Activated naive CD8-positive, alpha-beta T cell treated with anti-CD3 and anti-CD28 coated beads, Interleukin-2, amount 50 U/mL, for 24 hours (primary cell): ENCODE data around the gene TSPAN9.
A peak's percentile ranks its signal among the peaks of the same experiment; 100 is the strongest.

Source experiments
- ATAC-seq: fragments of 150-1000 bp; cut with Tn5 transposase; one replicate; pipeline ENCODE4 v1.10.0; 2021
- DNase-seq: peaks from one replicate; pipeline ENCODE4 v3.0.0; 2021
- H3K27ac Mint-ChIP-seq: one replicate; pipeline ENCODE4 v1.8.0; 2021; ENCODE audit warnings: mild to moderate bottlenecking, mixed read lengths
- H3K27me3 Mint-ChIP-seq: one replicate; pipeline ENCODE4 v1.8.0; 2021; ENCODE audit warnings: mixed read lengths
- H3K36me3 Mint-ChIP-seq: one replicate; pipeline ENCODE4 v1.8.0; 2021; ENCODE audit warnings: low read depth, mixed read lengths
- H3K4me1 Mint-ChIP-seq: one replicate; pipeline ENCODE4 v1.8.0; 2021; ENCODE audit warnings: mixed read lengths
- H3K4me3 Mint-ChIP-seq: one replicate; pipeline ENCODE4 v1.8.0; 2021; ENCODE audit warnings: mild to moderate bottlenecking, moderate library complexity, mixed read lengths
- H3K9me3 Mint-ChIP-seq: one replicate; pipeline ENCODE4 v1.8.0; 2021; ENCODE audit warnings: mixed read lengths

TSPAN9 gene

GRCh38 chr12:3294481-3294911 is 217.3 kb downstream of the TSPAN9 start:
- ATAC-seq: no peak
- DNase-seq: no peak
- H3K36me3 Mint-ChIP-seq: no peaks in the 10 kb centered on the region
- H3K27ac Mint-ChIP-seq: no peak overlapping the region
- peaks cover under 1% of the 10 kb centered on the region for H3K4me1 Mint-ChIP-seq
- peaks cover 9% of the 10 kb centered on the region for H3K27me3 Mint-ChIP-seq
- no peaks in the 10 kb centered on the region for H3K9me3 Mint-ChIP-seq
- H3K4me3 Mint-ChIP-seq: no peak overlapping the region

- H3K36me3 Mint-ChIP-seq: no peaks in the 10 kb centered on the region
- no peak overlapping the region for H3K27ac Mint-ChIP-seq
- DNase-seq: no peak
- no peak for ATAC-seq
- H3K4me1 Mint-ChIP-seq: peaks cover 7% of the 10 kb centered on the region
- H3K4me3 Mint-ChIP-seq: no peak overlapping the region
- no peaks in the 10 kb centered on the region for H3K9me3 Mint-ChIP-seq
- H3K27me3 Mint-ChIP-seq: peaks cover 9% of the 10 kb centered on the region
Observed at GRCh38 chr12:3295225-3295624, 218.0 kb downstream of the TSPAN9 start.

DNA sequence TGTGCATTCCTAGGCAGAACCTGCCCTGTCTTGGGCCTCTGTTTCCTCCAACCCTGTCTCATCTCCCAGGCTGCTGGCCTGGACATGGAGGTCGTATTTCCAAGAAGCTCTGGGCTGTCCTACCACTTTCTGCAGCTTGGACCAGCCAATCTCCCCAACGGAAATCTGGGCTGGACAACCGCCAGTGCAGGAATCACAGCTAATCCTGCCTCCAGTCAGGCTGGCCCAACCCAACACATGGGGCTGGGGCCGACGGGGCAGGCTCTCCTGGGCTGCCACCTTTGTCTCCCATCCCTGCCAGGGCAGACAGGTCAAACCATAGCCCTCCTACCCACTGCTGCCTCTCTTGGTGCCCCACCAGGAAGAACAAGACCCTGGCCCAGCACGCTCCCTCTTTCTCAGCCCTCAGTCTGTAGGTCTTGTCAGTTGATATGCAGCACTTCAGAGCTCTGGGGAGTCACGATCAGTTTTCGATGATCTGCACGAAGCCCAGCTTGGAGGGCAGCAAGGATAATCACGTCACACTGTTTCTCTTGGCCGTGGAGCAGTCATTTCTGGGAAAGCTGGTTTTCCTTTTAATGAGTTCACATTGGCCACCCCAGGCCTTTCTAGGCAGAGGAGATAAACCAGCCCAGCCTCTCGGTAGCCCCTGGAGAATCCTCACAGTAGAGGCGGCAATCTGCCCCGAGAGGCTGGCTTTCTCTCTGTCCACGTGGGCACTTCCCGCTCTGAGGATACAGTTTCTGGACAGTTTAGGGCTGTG is 218.6 kb downstream of the TSPAN9 start:
- Mint-ChIP-seq H3K4me3 (no peak overlapping the region), H3K9me3 (no peaks in the 10 kb centered on the region), H3K27me3 (peaks cover 9% of the 10 kb centered on the region), H3K27ac (no peak overlapping the region), H3K36me3 (no peaks in the 10 kb centered on the region), H3K4me1 (peaks cover 11% of the 10 kb centered on the region)
- no peak for ATAC-seq
- DNase-seq: no peak

- no peak for DNase-seq
- ATAC-seq: no peak
- Mint-ChIP-seq H3K27ac (no peak overlapping the region), H3K36me3 (no peaks in the 10 kb centered on the region), H3K4me1 (peaks cover 11% of the 10 kb centered on the region), H3K4me3 (no peak overlapping the region), H3K9me3 (no peaks in the 10 kb centered on the region), H3K27me3 (peaks cover 9% of the 10 kb centered on the region)
Observed at GRCh38 chr12:3296409-3296701, 219.2 kb downstream of the TSPAN9 start.

DNA sequence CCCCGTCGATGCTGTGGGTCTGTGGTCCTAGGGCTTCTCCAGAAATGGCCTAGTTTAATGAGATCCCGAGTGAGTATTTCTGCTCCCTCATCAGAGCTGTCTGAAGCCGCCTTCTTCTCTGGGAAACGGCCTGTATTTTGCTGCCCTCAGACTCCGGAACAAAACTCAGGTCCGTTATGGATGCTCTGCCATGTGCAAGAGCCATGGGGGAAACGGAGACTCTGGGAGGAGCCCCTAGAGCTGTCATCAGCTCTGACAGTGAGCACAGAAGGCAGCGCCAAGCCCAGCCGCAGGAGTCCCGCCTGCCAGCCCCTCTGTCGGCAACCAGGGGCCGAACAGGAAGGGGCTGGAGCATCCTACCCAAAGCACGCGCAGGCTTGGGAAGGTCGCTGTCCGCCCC is 221.4 kb downstream of the TSPAN9 start:
- Mint-ChIP-seq H3K9me3 (no peaks in the 10 kb centered on the region), H3K4me1 (peaks cover 11% of the 10 kb centered on the region), H3K4me3 (no peak overlapping the region), H3K36me3 (no peaks in the 10 kb centered on the region), H3K27me3 (peaks cover 12% of the 10 kb centered on the region), H3K27ac (no peak overlapping the region)
- ATAC-seq (no peak), DNase-seq (no peak)

DNA sequence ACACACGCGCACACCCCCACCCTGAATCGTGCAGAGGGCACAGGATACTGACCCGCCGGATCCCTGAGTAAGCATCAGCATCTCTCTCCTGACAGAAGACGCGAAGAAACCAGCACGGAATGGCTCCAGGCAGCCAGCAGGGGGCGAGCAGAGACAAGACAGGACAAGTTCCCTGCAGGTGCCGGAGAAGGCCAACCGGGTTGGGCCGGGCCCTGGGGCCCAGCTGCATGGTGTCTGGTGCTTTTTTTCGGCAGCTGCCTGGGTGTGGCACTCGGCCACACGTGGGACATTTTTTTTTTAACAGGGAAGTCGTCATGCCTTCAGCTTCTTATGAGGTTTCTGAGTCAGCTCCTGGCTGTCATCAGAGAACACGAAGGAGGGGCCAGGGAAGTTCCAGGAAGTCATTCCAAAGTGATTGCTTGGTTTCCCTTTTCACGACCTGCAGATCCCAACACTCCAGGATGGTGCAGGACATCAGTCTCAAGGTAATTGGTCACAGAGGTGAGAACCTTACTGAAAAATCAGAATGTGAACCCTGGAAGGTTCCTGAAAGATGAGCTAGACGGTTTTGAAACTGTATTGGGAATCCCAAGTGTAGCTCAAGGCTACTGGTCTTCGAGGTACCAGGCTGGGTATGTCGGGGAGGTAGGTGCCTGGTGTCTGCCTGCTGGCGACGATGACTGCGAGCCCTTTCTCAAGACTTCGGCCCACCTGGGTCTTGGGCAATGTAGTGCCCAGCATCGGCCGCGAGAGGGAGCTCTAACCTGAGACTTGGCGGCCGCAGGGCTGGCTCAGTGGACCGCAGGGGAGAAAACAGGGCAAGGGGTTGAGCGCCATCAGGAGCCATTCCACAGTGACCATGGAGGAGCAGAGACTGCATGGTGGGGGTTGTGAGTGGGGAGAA is 223.0 kb downstream of the TSPAN9 start:
- Mint-ChIP-seq H3K9me3 (no peaks in the 10 kb centered on the region), H3K4me3 (peak overlapping the region; percentile 70), H3K27ac (peak overlapping the region; percentile 54), H3K36me3 (no peaks in the 10 kb centered on the region), H3K4me1 (peaks cover 11% of the 10 kb centered on the region), H3K27me3 (peaks cover 12% of the 10 kb centered on the region)
- DNase-seq: peak; percentile 82
- peak; percentile 72 for ATAC-seq

- Mint-ChIP-seq H3K27ac (no peak overlapping the region), H3K9me3 (no peaks in the 10 kb centered on the region), H3K4me3 (no peak overlapping the region), H3K36me3 (no peaks in the 10 kb centered on the region), H3K27me3 (peaks cover 10% of the 10 kb centered on the region), H3K4me1 (peaks cover 11% of the 10 kb centered on the region)
- ATAC-seq (no peak), DNase-seq (no peak)
Observed at GRCh38 chr12:3300833-3301401, 223.7 kb downstream of the TSPAN9 start.

- no peak overlapping the region for H3K27ac Mint-ChIP-seq
- no peak for ATAC-seq
- no peak overlapping the region for H3K4me3 Mint-ChIP-seq
- peaks cover 9% of the 10 kb centered on the region for H3K27me3 Mint-ChIP-seq
- no peak for DNase-seq
- H3K36me3 Mint-ChIP-seq: no peaks in the 10 kb centered on the region
- peaks cover 11% of the 10 kb centered on the region for H3K4me1 Mint-ChIP-seq
- no peaks in the 10 kb centered on the region for H3K9me3 Mint-ChIP-seq
Observed at GRCh38 chr12:3302401-3303041, 225.3 kb downstream of the TSPAN9 start.

DNA sequence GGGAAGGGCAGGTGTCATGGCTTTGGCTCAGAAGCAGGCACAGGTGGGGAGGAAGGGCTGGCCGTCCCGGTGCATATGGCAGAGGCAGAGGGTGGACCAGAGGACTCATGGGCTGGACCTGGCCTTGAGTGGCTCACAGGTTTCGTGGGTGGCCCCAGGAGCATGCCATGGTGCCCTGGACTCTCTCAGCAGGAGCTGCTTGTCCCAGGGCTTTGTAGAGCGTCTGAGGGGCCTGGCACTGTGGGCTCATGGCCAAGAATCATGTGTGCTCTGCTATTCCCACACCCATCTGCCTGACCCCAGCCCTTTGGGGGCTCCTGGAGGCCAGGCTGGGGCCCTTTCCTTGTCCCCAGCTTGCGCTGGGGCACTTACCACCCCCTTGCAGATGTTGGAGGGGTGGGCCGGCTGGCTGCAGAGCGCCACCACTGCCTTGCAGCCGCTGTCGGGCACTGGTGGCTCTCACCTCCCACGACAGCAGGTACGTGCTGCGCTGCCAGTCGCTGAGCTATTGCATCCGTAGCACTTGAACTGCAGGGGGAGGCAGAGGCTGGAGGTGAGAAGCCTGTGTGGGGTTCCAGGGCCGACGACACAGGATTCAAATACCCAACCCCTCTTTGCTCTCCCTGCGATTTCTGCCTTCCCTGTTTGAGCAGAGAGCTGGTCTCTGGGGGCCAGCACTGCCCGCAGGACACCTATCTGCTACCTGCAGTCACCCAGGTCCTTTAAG is 226.4 kb downstream of the TSPAN9 start:
- no peak for ATAC-seq

GRCh38 chr12:3304436-3305165 is 227.4 kb downstream of the TSPAN9 start:
- Mint-ChIP-seq H3K4me3 (no peak overlapping the region), H3K27ac (no peak overlapping the region), H3K9me3 (no peaks in the 10 kb centered on the region), H3K27me3 (peaks cover 2% of the 10 kb centered on the region), H3K4me1 (peaks cover 10% of the 10 kb centered on the region), H3K36me3 (no peaks in the 10 kb centered on the region)
- no peak for ATAC-seq
- DNase-seq: no peak

More for the DNA sequence above, 226.4 kb downstream of the TSPAN9 start:
- Mint-ChIP-seq H3K27me3 (peaks cover 8% of the 10 kb centered on the region), H3K36me3 (no peaks in the 10 kb centered on the region), H3K9me3 (no peaks in the 10 kb centered on the region), H3K4me3 (no peak overlapping the region), H3K27ac (no peak overlapping the region), H3K4me1 (peaks cover 11% of the 10 kb centered on the region)
- DNase-seq: peak; percentile 8

DNA sequence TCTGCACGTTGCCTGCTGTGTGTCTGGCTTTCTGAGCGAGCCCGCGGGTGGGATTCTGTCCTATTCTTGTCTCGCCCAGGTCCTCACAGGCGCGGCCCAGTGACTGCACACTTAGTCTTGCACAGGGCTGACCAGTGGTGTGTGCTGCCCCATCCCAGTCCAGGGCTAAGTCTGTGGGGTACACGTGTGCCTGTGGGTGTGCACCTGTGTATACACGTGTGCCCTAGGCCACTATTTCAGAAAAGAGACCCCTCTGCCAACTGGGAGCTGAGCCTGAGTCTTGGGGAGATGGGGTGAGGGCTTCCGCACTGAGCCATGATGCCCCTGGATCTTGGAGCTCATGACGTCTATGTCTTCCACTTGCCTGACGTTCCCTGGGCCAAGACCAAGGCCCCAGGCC is 228.3 kb downstream of the TSPAN9 start:
- H3K4me1 Mint-ChIP-seq: peaks cover 2% of the 10 kb centered on the region
- no peaks in the 10 kb centered on the region for H3K36me3 Mint-ChIP-seq
- no peak overlapping the region for H3K27ac Mint-ChIP-seq
- H3K27me3 Mint-ChIP-seq: peaks cover 2% of the 10 kb centered on the region
- no peak for DNase-seq
- no peak overlapping the region for H3K4me3 Mint-ChIP-seq
- no peak for ATAC-seq
- H3K9me3 Mint-ChIP-seq: no peaks in the 10 kb centered on the region

- ATAC-seq (no peak), DNase-seq (no peak)
- H3K36me3 Mint-ChIP-seq: no peaks in the 10 kb centered on the region
Observed at GRCh38 chr12:3305904-3306619, 228.9 kb downstream of the TSPAN9 start.

GRCh38 chr12:3307389-3307788 is 230.2 kb downstream of the TSPAN9 start:
- Mint-ChIP-seq H3K27ac (no peak overlapping the region), H3K36me3 (no peaks in the 10 kb centered on the region), H3K4me3 (no peak overlapping the region), H3K9me3 (no peaks in the 10 kb centered on the region), H3K4me1 (no peaks in the 10 kb centered on the region), H3K27me3 (peaks cover 2% of the 10 kb centered on the region)
- DNase-seq: no peak
- ATAC-seq: no peak

More at GRCh38 chr12:3305904-3306619, 228.9 kb downstream of the TSPAN9 start:
- Mint-ChIP-seq H3K4me1 (no peaks in the 10 kb centered on the region), H3K27me3 (peaks cover 2% of the 10 kb centered on the region), H3K27ac (no peak overlapping the region), H3K4me3 (no peak overlapping the region), H3K9me3 (no peaks in the 10 kb centered on the region)
